PFSK-1 (cell line): Measurements from ENCODE around the gene DDTL.

Experiments used
- POLR2AphosphoS5 ChIP-seq: IDR thresholded peaks from 2 replicates; pipeline ENCODE4 v1.6.1; 2012; ENCODE audit warnings: low read depth, mild to moderate bottlenecking, control low read depth, low read length, moderate library complexity
- REST ChIP-seq, 2 experiments: IDR thresholded peaks; 2 replicates each; pipeline versions ENCODE4 v1.6.1 to v1.8.0; 2011 to 2012; ENCODE audit warnings: low read depth in 2 of 2, low read length in 2 of 2, control low read depth in 1 of 2, inconsistent platforms in 1 of 2, mild to moderate bottlenecking in 1 of 2, moderate library complexity in 1 of 2; ENCODE audit not compliant: insufficient read depth in 1 of 2
- SIN3A ChIP-seq: IDR thresholded peaks from 2 replicates; pipeline ENCODE4 v1.6.1; 2012; ENCODE audit warnings: mild to moderate bottlenecking, low read length, moderate library complexity, borderline replicate concordance; ENCODE audit not compliant: insufficient read depth
- TAF1 ChIP-seq: IDR thresholded peaks from 2 replicates; pipeline ENCODE4 v1.6.1; 2012; ENCODE audit warnings: low read length, control low read depth, borderline replicate concordance; ENCODE audit not compliant: insufficient read depth

- TF ChIP-seq TAF1 = no peak
- no peak for TF ChIP-seq POLR2AphosphoS5
- no peak for TF ChIP-seq REST (IDR thresholded peaks at IDR 0.05; ENCODE audit: insufficient read depth in 1 of 2, low read depth in 2 of 2, low read length in 2 of 2)
- TF ChIP-seq SIN3A = no peak
Observed at GRCh38 chr22:24001314-24001713, 34.6 kb downstream of the DDTL start.
